GM08714 (cell line): ENCODE data around the gene GRID1.

ENCODE experiments used
- H3K4me3 ChIP-seq: fragments of 200-500 bp; sonication (Bioruptor generic); 2 replicates; pipeline ENCODE4 v1.5.1; 2014; ENCODE audit warnings: mild to moderate bottlenecking, low read length, inconsistent platforms
- ZNF274 ChIP-seq: IDR thresholded peaks from 2 replicates; pipeline ENCODE4 v1.6.1; 2012; ENCODE audit warnings: mild to moderate bottlenecking, low read depth, low read length

GRID1 gene

GRCh38 chr10:86160890-86161585 lies 205.6 kb downstream of the GRID1 start:
- no peak for TF ChIP-seq ZNF274
- H3K4me3 ChIP-seq: no peak overlapping the region

- TF ChIP-seq ZNF274: no peak
Measured at GRCh38 chr10:86159797-86160196, 206.8 kb downstream of the GRID1 start.

GRCh38 chr10:86155054-86155921 lies 211.3 kb downstream of the GRID1 start:
- H3K4me3 ChIP-seq: no peak overlapping the region
- TF ChIP-seq ZNF274: no peak

More at GRCh38 chr10:86159797-86160196, 206.8 kb downstream of the GRID1 start:
- no peak overlapping the region for H3K4me3 ChIP-seq

GRCh38 chr10:86153751-86154150 lies 212.8 kb downstream of the GRID1 start:
- no peak overlapping the region for H3K4me3 ChIP-seq
- TF ChIP-seq ZNF274: no peak

- TF ChIP-seq ZNF274: no peak
- H3K4me3 ChIP-seq: no peak overlapping the region
Measured at GRCh38 chr10:86152911-86153310, 213.7 kb downstream of the GRID1 start.

- no peak overlapping the region for H3K4me3 ChIP-seq
- TF ChIP-seq ZNF274: no peak
Measured at GRCh38 chr10:86152354-86152753, 214.2 kb downstream of the GRID1 start.

GRCh38 chr10:86151613-86152012 lies 215.0 kb downstream of the GRID1 start:
- TF ChIP-seq ZNF274: no peak
- H3K4me3 ChIP-seq: no peak overlapping the region

GRCh38 chr10:86149257-86149656 lies 217.3 kb downstream of the GRID1 start:
- no peak for TF ChIP-seq ZNF274
- H3K4me3 ChIP-seq: no peak overlapping the region

GRCh38 chr10:86148117-86148516 lies 218.5 kb downstream of the GRID1 start:
- H3K4me3 ChIP-seq: no peak overlapping the region
- TF ChIP-seq ZNF274: no peak

GRCh38 chr10:86144301-86144700 lies 222.3 kb downstream of the GRID1 start:
- H3K4me3 ChIP-seq: no peak overlapping the region
- no peak for TF ChIP-seq ZNF274

GRCh38 chr10:86141896-86142295 lies 224.7 kb downstream of the GRID1 start:
- TF ChIP-seq ZNF274: no peak
- H3K4me3 ChIP-seq: no peak overlapping the region

- TF ChIP-seq ZNF274: no peak
- H3K4me3 ChIP-seq: no peak overlapping the region
Measured at GRCh38 chr10:86139066-86139657, 227.4 kb downstream of the GRID1 start.

GRCh38 chr10:86138551-86139065 lies 228.0 kb downstream of the GRID1 start:
- no peak overlapping the region for H3K4me3 ChIP-seq
- TF ChIP-seq ZNF274: no peak

GRCh38 chr10:86137561-86137960 lies 229.0 kb downstream of the GRID1 start:
- TF ChIP-seq ZNF274: no peak
- no peak overlapping the region for H3K4me3 ChIP-seq
